ENCODE measurements around the gene SLC66A1. TPM values are rescaled to one million over a fixed set of nuclear protein-coding genes. Genes with fewer than 3 reads are reported as not detected.

The SLC66A1 gene
- total and polyA plus RNA-seq, 2 of the 13 experiments (the other 11 are each of a cell fraction or from before 2014, with no cell fraction given) = 15.4 to 18.9 TPM

GRCh38 chr1:19311931-19312781 is at the start of gene SLC66A1, which contains the start of gene AKR7A2 (continued):
- peak; percentile 87; the same call in 1 of the 2 replicates for TF ChIP-seq POGK (CRISPR knock-in tag; conservative IDR thresholded peaks at IDR 0.05)
- peak; percentile 49; the same call in 1 of the 2 replicates for TF ChIP-seq NKX3-1 (CRISPR knock-in tag; IDR thresholded peaks at IDR 0.05)
- no peak for TF ChIP-seq CREM (IDR thresholded peaks at IDR 0.05)
- TF ChIP-seq CREM (CRISPR knock-in tag; IDR thresholded peaks at IDR 0.05) = no peak
- no peak for TF ChIP-seq NR2F2 (IDR thresholded peaks at IDR 0.05; ENCODE audit: borderline replicate concordance, low read depth)
- TF ChIP-seq RNF2 (conservative IDR thresholded peaks at IDR 0.05; ENCODE audit: low read depth) = 0 out of 2 replicates have a peak, but pooled peaks have one; percentile 59
- TF ChIP-seq MAF1 (CRISPR knock-in tag; IDR thresholded peaks at IDR 0.05; ENCODE audit: borderline replicate concordance) = no peak
- no peak for TF ChIP-seq KMT2B (CRISPR knock-in tag; IDR thresholded peaks at IDR 0.05)
- TF ChIP-seq IRF9 (CRISPR knock-in tag; IDR thresholded peaks at IDR 0.05; ENCODE audit: borderline replicate concordance) = no peak
- TF ChIP-seq, protein P1, sequence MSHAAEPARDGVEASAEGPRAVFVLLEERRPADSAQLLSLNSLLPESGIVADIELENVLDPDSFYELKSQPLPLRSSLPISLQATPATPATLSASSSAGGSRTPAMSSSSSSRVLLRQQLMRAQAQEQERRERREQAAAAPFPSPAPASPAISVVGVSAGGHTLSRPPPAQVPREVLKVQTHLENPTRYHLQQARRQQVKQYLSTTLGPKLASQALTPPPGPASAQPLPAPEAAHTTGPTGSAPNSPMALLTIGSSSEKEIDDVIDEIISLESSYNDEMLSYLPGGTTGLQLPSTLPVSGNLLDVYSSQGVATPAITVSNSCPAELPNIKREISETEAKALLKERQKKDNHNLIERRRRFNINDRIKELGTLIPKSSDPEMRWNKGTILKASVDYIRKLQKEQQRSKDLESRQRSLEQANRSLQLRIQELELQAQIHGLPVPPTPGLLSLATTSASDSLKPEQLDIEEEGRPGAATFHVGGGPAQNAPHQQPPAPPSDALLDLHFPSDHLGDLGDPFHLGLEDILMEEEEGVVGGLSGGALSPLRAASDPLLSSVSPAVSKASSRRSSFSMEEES (CRISPR knock-in tag; IDR thresholded peaks at IDR 0.05) = peak; percentile 52; the same call in 1 of the 2 replicates
- peak; percentile 79; the same call in 1 of the 2 replicates for TF ChIP-seq ZNF136 (CRISPR knock-in tag; IDR thresholded peaks at IDR 0.05; ENCODE audit: low read depth)
- peak; percentile 50; the same call in 1 of the 2 replicates for TF ChIP-seq PHF21A (CRISPR knock-in tag; IDR thresholded peaks at IDR 0.05)
- 0 out of 2 replicates have a peak, but pooled peaks have one; percentile 14 for TF ChIP-seq KDM5B (CRISPR knock-in tag; IDR thresholded peaks at IDR 0.05; ENCODE audit: borderline replicate concordance)
- TF ChIP-seq HNF4G (IDR thresholded peaks at IDR 0.05; ENCODE audit: borderline replicate concordance, low read depth, low read length) = no peak
- TF ChIP-seq HNF4G (CRISPR knock-in tag; IDR thresholded peaks at IDR 0.05; ENCODE audit: borderline replicate concordance, low read depth) = no peak
- TF ChIP-seq DPF2 (CRISPR knock-in tag; IDR thresholded peaks at IDR 0.05; ENCODE audit: borderline replicate concordance, low read depth) = 0 out of 2 replicates have a peak, but pooled peaks have one; percentile 49
- peak; percentile 58 for TF ChIP-seq ZNF574 (CRISPR knock-in tag; IDR thresholded peaks at IDR 0.05)
- no peak; the same call in 1 of the 2 replicates for TF ChIP-seq REL (CRISPR knock-in tag; conservative IDR thresholded peaks at IDR 0.05)
- TF ChIP-seq ARNTL (CRISPR knock-in tag; IDR thresholded peaks at IDR 0.05) = peak; percentile 57; the same call in 1 of the 2 replicates
- TF ChIP-seq, protein P2, sequence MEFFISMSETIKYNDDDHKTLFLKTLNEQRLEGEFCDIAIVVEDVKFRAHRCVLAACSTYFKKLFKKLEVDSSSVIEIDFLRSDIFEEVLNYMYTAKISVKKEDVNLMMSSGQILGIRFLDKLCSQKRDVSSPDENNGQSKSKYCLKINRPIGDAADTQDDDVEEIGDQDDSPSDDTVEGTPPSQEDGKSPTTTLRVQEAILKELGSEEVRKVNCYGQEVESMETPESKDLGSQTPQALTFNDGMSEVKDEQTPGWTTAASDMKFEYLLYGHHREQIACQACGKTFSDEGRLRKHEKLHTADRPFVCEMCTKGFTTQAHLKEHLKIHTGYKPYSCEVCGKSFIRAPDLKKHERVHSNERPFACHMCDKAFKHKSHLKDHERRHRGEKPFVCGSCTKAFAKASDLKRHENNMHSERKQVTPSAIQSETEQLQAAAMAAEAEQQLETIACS (CRISPR knock-in tag; IDR thresholded peaks at IDR 0.05) = peak; percentile 45; the same call in 1 of the 2 replicates
- TF ChIP-seq ZNF205 (CRISPR knock-in tag; IDR thresholded peaks at IDR 0.05) = peak; percentile 48; the same call in 1 of the 2 replicates

All from HepG2 (cell line).